GM12891 (cell line): ENCODE data around the gene PTPN12.

Experiments used
- PAX5 ChIP-seq: IDR thresholded peaks from 2 replicates; pipeline ENCODE4 v1.6.1; 2011; ENCODE audit warnings: low read length, moderate library complexity, mild to moderate bottlenecking; ENCODE audit not compliant: insufficient read depth, severe bottlenecking
- POLR2A ChIP-seq: IDR thresholded peaks from 2 replicates; pipeline ENCODE4 v1.6.1; 2011; ENCODE audit warnings: low read depth, low read length, control low read depth
- POLR2AphosphoS5 ChIP-seq: IDR thresholded peaks from 2 replicates; pipeline ENCODE4 v1.6.1; 2011; ENCODE audit warnings: low read depth, low read length, control low read depth
- SPI1 ChIP-seq: IDR thresholded peaks from 2 replicates; pipeline ENCODE4 v1.6.1; 2011; ENCODE audit warnings: low read depth, low read length, control low read depth
- TAF1 ChIP-seq: IDR thresholded peaks from 2 replicates; pipeline ENCODE4 v1.6.1; 2011; ENCODE audit warnings: low read depth, low read length, control low read depth

DNA sequence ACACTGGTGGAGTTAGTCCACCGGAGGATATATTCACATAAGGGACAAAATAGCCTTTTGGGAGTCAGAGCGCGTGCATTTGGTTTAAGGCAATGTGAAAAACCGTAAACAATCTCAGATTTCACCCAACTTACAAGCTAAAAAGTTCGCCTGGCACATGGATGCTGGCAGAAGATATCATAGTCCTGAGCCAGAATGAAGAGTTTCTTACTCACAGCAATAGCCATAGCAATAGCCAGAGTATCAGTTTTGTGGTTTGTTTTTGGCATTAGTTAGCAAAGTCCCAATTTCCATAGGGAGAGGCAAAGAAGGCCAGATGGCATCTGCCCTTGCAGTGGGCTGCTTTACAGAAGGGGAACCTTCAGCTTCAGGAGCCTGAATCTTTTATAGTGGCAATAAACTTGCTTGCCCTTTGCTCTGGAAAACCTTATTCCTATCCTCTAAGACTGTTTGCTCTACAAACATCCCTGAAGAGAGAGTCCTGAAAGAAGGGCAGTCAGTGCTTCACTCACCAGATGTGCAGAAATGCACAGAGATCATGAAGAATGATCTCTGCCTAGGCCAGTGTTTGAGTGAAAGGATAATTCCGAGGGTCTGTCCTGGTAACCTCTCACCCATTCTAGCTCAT, 130.5 kb downstream of the PTPN12 start:
- TF ChIP-seq POLR2A (no peak), POLR2AphosphoS5 (no peak), TAF1 (no peak), PAX5 (no peak), SPI1 (no peak)
